NCI-H187 treated with DMSO at 0.1 percent for 48 hours (cell line): ENCODE measurements around the gene PRKCH.

ENCODE experiments used
- DNase-seq: peaks from one replicate; lab custom pipeline; 2025; lab: John Stamatoyannopoulos, UW

PRKCH gene

GRCh38 chr14:61553730-61554641 is 232.6 kb downstream of the PRKCH start:
- no peak for DNase-seq

GRCh38 chr14:61555056-61555838 is 233.9 kb downstream of the PRKCH start:
- no peak for DNase-seq

DNA sequence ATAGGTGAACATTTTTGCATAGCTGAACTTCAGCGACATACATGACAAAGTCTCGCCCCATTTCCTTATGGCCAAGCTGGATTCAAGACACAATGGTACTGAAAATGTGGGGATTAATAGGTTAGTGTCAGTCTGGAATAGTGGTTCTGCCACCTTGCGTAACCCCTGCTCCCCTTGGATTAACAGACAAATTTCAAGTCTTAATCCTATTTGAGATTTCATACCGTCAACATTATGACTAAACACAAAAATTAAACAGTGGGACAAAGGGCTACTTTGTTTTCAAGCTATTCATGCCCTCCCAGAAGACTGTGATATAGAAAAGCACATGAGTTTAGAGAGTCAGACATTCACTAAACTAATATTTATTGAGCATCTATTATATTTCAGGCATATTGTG is 235.1 kb downstream of the PRKCH start:
- DNase-seq, result no peak

DNA sequence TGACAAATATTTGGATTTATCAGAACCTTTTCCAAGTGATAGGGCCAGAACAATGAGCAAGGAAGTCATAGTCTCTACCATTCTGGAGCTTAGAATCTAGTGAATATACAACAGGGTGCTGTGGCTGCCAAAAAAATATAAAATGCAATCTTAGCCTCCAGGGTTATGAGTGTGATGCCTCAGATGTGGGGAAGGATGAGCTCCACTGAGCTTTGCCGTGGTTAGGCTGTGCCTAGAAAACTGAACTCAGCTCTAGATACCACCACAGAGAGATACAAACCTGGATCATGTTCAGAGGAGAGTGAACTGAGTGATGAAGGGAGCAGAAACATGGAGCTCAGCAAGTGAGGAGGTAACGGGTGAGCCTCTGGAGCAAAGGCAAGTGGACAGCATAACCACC is 235.9 kb downstream of the PRKCH start:
- DNase-seq, result no peak

GRCh38 chr14:61557854-61558253 is 236.5 kb downstream of the PRKCH start:
- no peak for DNase-seq

GRCh38 chr14:61558271-61558670 is 236.9 kb downstream of the PRKCH start:
- no peak for DNase-seq

DNA sequence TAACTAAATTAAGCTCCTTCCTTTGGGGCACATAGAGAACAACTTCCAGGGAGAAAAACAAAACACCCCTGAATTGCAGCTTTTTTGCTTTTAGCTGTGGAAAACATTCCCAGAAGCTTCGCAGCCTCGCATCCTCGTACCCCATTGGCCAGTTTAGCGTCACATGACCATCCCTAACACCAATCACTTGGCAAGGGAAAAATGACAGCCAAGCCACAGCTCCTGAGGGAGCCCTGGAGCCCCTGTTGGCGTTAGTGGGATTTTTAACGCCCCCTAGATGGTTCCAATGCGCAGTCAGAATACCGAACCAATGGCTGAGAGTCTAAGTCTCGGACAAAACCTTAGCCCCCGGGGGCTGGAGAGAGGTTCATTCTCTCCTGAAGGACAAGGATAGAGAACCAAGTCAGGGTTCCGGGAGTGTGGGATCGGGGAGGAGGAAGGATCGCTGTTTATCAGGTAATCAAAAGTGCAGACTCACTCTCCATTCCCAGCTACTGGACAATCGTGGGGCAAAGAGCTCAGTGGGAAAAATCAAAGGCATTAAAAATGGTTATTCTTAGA is 238.3 kb downstream of the PRKCH start:
- no peak for DNase-seq

DNA sequence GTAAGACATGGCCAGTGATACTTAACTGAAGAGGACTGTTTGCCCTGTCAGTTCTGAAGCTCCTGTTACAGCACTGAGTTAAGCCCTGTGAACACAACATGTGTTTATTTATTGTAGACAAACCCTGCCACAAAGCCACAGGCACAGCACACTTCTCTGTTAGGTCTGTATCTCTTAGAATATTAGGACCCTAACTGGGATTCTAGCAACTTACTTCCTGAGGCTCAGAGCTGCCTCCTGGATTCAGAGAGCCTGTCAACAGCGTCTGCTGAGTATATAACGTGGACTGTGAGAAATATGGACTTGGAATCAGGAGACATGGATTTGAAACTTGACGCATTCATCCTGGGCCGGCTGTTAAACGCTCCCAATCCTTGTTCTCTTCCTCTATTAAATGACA is 238.9 kb downstream of the PRKCH start:
- no peak for DNase-seq

GRCh38 chr14:61561104-61561503 is 239.7 kb downstream of the PRKCH start:
- no peak for DNase-seq

DNA sequence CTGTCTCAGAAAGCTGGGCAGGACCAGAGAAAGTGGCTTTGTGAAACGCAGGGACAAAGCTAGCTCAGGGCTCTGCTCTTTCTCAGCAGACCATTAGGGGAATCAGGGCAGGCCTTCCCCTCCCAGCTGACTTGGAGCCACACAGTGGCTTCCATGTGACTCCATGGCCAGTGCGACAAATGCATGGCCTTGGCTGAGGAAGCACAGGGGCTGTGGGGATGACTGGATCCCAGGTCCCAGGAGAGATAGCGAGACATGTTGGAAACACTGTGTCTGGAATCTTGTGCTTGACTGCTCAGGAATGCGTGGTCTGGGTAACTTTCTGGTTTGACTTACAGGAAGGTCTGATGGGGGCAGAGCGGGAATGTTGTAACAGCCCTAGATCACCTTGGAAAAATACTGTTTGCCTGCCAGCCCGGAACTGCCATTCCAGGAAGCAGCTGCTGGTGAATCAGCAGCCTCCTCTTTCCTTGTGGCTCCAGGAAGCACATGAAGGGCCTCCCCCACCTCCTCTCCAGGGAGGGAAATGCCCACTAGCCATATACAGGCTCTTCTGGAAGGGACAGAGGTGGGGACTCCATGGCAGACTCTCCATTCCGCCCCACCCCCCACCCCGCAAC is 240.4 kb downstream of the PRKCH start:
- no peak for DNase-seq

GRCh38 chr14:61562321-61563161 is 241.2 kb downstream of the PRKCH start:
- no peak for DNase-seq

GRCh38 chr14:61563162-61563511 is 241.8 kb downstream of the PRKCH start:
- DNase-seq, result no peak

GRCh38 chr14:61563880-61564617 is 242.7 kb downstream of the PRKCH start:
- no peak for DNase-seq

DNA sequence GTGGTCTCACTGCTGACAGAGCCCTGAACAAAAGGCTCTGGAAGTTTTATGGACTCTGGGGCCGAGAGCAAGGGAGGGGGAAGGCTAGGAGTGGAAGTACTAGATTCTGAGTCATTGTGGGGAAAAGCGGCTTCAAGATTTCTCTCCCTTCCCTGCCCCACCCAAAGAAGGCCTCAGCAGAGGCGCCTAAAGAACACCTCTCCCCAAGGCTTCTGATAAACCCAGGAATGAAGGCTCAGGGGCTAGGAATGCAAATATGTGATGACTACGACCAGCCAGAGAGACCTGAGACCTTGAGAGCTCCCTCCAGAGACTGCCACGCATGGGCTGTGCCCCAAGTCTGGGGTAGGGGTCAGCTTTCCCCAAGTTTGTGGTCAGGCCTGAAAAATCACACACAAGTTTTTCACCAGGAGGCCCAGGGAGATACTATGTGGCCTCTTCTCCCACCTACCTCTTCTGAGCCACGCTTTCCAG is 243.3 kb downstream of the PRKCH start:
- no peak for DNase-seq

DNA sequence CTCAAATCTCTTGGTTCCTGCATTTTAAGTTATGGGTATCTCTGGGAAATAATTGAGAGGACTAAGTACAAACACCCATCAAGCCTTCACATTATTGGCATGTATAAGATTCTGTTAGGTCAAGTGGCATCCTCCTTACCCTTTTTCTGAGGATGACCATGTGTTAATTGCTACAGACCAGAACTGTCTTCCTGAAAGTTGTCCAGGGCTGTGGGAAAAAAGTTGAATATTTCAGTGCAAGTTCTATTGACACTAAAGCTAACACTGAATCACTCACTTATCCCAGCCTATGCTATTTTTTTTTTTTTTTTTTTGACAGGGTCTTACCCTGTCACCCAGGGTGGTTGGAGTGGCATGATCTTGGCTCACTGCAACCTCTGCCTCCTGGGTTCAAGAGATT is 243.8 kb downstream of the PRKCH start:
- DNase-seq, result no peak

GRCh38 chr14:61565836-61566536 is 244.6 kb downstream of the PRKCH start:
- DNase-seq, result no peak

- no peak for DNase-seq
Observed at GRCh38 chr14:61566537-61567225, 245.3 kb downstream of the PRKCH start.

GRCh38 chr14:61567838-61568571 is 246.6 kb downstream of the PRKCH start:
- DNase-seq, result no peak

DNA sequence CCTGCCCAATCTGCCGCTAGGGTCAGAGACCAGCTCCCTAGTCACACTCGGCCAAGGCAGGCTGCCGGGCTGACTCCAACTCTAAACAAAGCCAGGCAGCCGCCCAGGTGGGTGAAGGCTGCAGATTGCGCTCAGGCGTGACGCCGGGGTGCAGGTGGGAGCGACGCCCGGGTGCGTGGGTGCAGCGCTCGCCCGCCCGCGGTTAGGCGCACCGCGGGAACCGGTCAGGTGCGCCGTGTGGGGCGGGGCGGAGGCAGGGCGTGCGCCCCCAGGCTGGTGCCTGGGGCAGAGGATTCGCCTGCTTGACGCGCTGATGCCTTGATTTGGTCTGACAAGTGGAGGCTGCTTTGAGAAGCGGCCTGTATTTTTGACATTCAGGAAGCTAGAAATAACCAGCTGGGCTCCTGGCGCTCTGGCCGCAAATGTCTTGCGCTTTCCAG is 247.2 kb downstream of the PRKCH start:
- DNase-seq, result no peak
